Ascending aorta (tissue), 2 donors: ENCODE results near the gene PACRG. TPM values are rescaled to one million over a fixed set of nuclear protein-coding genes. Genes with fewer than 3 reads are reported as not detected.

Experiments used
- DNase-seq, 2 donors: peaks; one replicate each; pipeline ENCODE4 v3.0.0-alpha.2; 2019; ENCODE audit warnings: low spot score in 2 of 2
- H3K27ac ChIP-seq, 2 donors: fragments of 200-600 bp; sonication (generic); one replicate each; pipeline ENCODE4 v1.5.1; 2016 to 2017; ENCODE audit warnings: mild to moderate bottlenecking in 1 of 2
- H3K27me3 ChIP-seq: fragments of 200-600 bp; sonication (generic); one replicate; pipeline ENCODE4 v1.5.1; 2017
- H3K36me3 ChIP-seq, 2 donors: fragments of 200-600 bp; sonication (generic); one replicate each; pipeline ENCODE4 v1.5.1; 2016
- H3K4me1 ChIP-seq, 2 donors: fragments of 200-600 bp; sonication (generic); one replicate each; pipeline ENCODE4 v1.5.1; 2016 to 2017; ENCODE audit warnings: mild to moderate bottlenecking in 1 of 2
- H3K4me3 ChIP-seq, 2 donors: fragments of 200-600 bp; sonication (generic); one replicate each; pipeline ENCODE4 v1.5.1; 2016 to 2017; ENCODE audit warnings: mild to moderate bottlenecking in 1 of 2
- H3K9me3 ChIP-seq, 2 donors: fragments of 200-600 bp; sonication (generic); one replicate each; pipeline ENCODE4 v1.5.1; 2016
- CTCF ChIP-seq, 3 experiments: fragments of 200-600 bp in 2 of 3; fragments of 450-650 bp in 1 of 3; sonication (generic) in 2 of 3; IDR thresholded peaks; one replicate each; pipeline ENCODE4 v1.5.1; 2016 to 2019; ENCODE audit warnings: antibody characterized with exemption in 3 of 3, mild to moderate bottlenecking in 1 of 3, moderate library complexity in 1 of 3
- intact Hi-C: fragments of 100-400 bp; cut with DNase I; formaldehyde crosslinking; loops from one replicate; pipeline ENCODE4 v1.15.1; 2023
- total RNA-seq: library from RNA; depleted of rRNA; stranded (reverse); fragments of >200 nt; gene quantifications from one replicate; pipeline ENCODE4 v1.1.0, GENCODE V29; 2016

Gene PACRG
- total RNA-seq, 1 donor from 2014 or later: not detected

GRCh38 chr6:162913206-162913605 is 185.4 kb downstream of the PACRG start:
- Histone ChIP-seq H3K9me3 (no peaks in the 10 kb centered on the region), H3K4me3 (no peak overlapping the region), H3K27me3 (no peaks in the 10 kb centered on the region), H3K27ac (no peak overlapping the region), H3K36me3 (no peaks in the 10 kb centered on the region), H3K4me1 (no peaks in the 10 kb centered on the region)
- no peak for TF ChIP-seq CTCF (IDR thresholded peaks at IDR 0.05)
- intact Hi-C loops: no loop called here
- no peak for DNase-seq

- Histone ChIP-seq H3K27ac (no peak overlapping the region), H3K36me3 (no peaks in the 10 kb centered on the region), H3K4me3 (no peak overlapping the region), H3K27me3 (no peaks in the 10 kb centered on the region), H3K9me3 (no peaks in the 10 kb centered on the region), H3K4me1 (no peaks in the 10 kb centered on the region)
- intact Hi-C loops: no loop called here
- no peak for TF ChIP-seq CTCF (IDR thresholded peaks at IDR 0.05)
- DNase-seq: no peak
Observed at GRCh38 chr6:162917506-162917905, 189.7 kb downstream of the PACRG start.

- no peak overlapping the region for H3K27ac ChIP-seq
- no peak for DNase-seq
- H3K36me3 ChIP-seq: no peaks in the 10 kb centered on the region
- intact Hi-C loops: no loop called here
- no peaks in the 10 kb centered on the region for H3K4me1 ChIP-seq
- no peaks in the 10 kb centered on the region for H3K27me3 ChIP-seq
- H3K4me3 ChIP-seq: no peak overlapping the region
- TF ChIP-seq CTCF (IDR thresholded peaks at IDR 0.05): no peak
- no peaks in the 10 kb centered on the region for H3K9me3 ChIP-seq
Observed at GRCh38 chr6:162921062-162921461, 193.3 kb downstream of the PACRG start.

GRCh38 chr6:162921510-162922040 is 193.8 kb downstream of the PACRG start:
- Histone ChIP-seq H3K9me3 (peaks cover 0 to 2% of the 10 kb centered on the region in 2 donors), H3K27me3 (no peaks in the 10 kb centered on the region), H3K4me3 (no peak overlapping the region), H3K27ac (no peak overlapping the region), H3K36me3 (no peaks in the 10 kb centered on the region), H3K4me1 (no peaks in the 10 kb centered on the region)
- no peak for TF ChIP-seq CTCF (IDR thresholded peaks at IDR 0.05)
- intact Hi-C loops: no loop called here
- DNase-seq: no peak

- TF ChIP-seq CTCF (IDR thresholded peaks at IDR 0.05): no peak
- intact Hi-C loops: no loop called here
- H3K4me1 ChIP-seq: no peaks in the 10 kb centered on the region
- no peak overlapping the region for H3K4me3 ChIP-seq
- no peaks in the 10 kb centered on the region for H3K36me3 ChIP-seq
- DNase-seq: no peak
- H3K9me3 ChIP-seq: peaks cover 0 to 2% of the 10 kb centered on the region in 2 donors
- no peak overlapping the region for H3K27ac ChIP-seq
- H3K27me3 ChIP-seq: no peaks in the 10 kb centered on the region
Observed at GRCh38 chr6:162922563-162923166, 194.9 kb downstream of the PACRG start.
